ENCODE results near the gene PPP4R4.

PPP4R4 gene

DNA sequence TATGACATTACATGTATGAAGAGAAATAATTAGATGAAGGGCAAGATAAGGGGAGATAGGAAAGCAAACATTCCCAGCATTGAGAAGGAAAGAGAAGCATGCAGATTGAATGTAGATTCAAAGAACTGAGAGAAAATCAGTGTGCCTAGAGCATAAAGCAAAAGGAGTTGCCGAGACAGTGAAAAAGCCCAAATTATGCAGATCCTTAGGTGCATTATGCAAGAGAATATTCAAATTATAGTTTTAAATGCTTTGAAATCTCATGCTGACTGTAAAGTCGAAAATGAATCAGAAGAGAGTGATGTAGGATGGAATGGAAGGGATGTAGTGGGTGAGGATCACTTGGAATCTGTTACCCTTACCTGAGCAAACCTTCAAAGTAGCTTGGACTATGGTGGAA, 49.9 kb downstream of the PPP4R4 start:
- DNase-seq = no peak
- Histone ChIP-seq H3K27me3 (ENCODE audit: insufficient read depth, low read depth, severe bottlenecking) (no peaks in the 10 kb centered on the region), H3K9me3 (ENCODE audit: severe bottlenecking) (no peaks in the 10 kb centered on the region), H3K4me3 (ENCODE audit: low read depth, low read length) (no peak overlapping the region), H3K36me3 (peaks cover 10% of the 10 kb centered on the region), H3K27ac (no peak overlapping the region)
- TF ChIP-seq, protein P1, sequence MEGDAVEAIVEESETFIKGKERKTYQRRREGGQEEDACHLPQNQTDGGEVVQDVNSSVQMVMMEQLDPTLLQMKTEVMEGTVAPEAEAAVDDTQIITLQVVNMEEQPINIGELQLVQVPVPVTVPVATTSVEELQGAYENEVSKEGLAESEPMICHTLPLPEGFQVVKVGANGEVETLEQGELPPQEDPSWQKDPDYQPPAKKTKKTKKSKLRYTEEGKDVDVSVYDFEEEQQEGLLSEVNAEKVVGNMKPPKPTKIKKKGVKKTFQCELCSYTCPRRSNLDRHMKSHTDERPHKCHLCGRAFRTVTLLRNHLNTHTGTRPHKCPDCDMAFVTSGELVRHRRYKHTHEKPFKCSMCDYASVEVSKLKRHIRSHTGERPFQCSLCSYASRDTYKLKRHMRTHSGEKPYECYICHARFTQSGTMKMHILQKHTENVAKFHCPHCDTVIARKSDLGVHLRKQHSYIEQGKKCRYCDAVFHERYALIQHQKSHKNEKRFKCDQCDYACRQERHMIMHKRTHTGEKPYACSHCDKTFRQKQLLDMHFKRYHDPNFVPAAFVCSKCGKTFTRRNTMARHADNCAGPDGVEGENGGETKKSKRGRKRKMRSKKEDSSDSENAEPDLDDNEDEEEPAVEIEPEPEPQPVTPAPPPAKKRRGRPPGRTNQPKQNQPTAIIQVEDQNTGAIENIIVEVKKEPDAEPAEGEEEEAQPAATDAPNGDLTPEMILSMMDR (IDR thresholded peaks at IDR 0.05; ENCODE audit: low read depth, low read length) = no peak

GRCh38 chr14:94225460-94226378, 51.6 kb downstream of the PPP4R4 start:
- H3K36me3 ChIP-seq = peaks cover 13% of the 10 kb centered on the region
- DNase-seq = no peak
- no peaks in the 10 kb centered on the region for H3K27me3 ChIP-seq (ENCODE audit: insufficient read depth, low read depth, severe bottlenecking)
- TF ChIP-seq, protein P1 (IDR thresholded peaks at IDR 0.05; ENCODE audit: low read depth, low read length) = no peak
- H3K9me3 ChIP-seq (ENCODE audit: severe bottlenecking) = no peaks in the 10 kb centered on the region
- H3K4me3 ChIP-seq (ENCODE audit: low read depth, low read length) = no peak overlapping the region
- H3K27ac ChIP-seq = no peak overlapping the region

- TF ChIP-seq, protein P1 (IDR thresholded peaks at IDR 0.05; ENCODE audit: low read depth, low read length) = no peak
- no peaks in the 10 kb centered on the region for H3K9me3 ChIP-seq (ENCODE audit: severe bottlenecking)
- H3K4me3 ChIP-seq (ENCODE audit: low read depth, low read length) = no peak overlapping the region
- DNase-seq = no peak
- H3K27ac ChIP-seq = no peak overlapping the region
- H3K27me3 ChIP-seq (ENCODE audit: insufficient read depth, low read depth, severe bottlenecking) = no peaks in the 10 kb centered on the region
- peaks cover 13% of the 10 kb centered on the region for H3K36me3 ChIP-seq
These were observed 52.9 kb downstream of the PPP4R4 start for GRCh38 chr14:94227029-94227428.

DNA sequence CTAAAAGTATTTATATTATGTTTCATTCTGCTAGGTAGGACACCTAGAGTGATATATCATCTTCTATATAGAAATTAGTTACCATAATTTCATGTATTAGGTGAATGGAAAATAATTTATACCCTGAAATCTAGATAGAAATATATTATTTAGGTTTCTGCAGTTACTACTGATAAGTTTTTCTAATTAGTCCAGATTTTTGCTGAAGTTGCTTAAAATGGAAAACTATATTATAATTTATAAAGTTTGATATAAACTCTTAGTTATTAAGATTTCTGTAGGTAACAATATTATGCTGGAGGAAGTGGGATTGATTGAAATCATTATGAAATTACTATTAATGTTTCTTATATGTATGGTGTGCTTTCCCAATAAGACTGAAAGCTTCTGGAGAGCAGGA, 62.9 kb downstream of the PPP4R4 start:
- TF ChIP-seq, protein P1 (IDR thresholded peaks at IDR 0.05; ENCODE audit: low read depth, low read length) = no peak
- H3K36me3 ChIP-seq = peaks cover 46% of the 10 kb centered on the region
- H3K27me3 ChIP-seq (ENCODE audit: insufficient read depth, low read depth, severe bottlenecking) = no peaks in the 10 kb centered on the region
- H3K9me3 ChIP-seq (ENCODE audit: severe bottlenecking) = no peaks in the 10 kb centered on the region
- no peak overlapping the region for H3K27ac ChIP-seq
- DNase-seq = no peak
- H3K4me3 ChIP-seq (ENCODE audit: low read depth, low read length) = no peak overlapping the region

- H3K27ac ChIP-seq = no peak overlapping the region
- H3K9me3 ChIP-seq (ENCODE audit: severe bottlenecking) = no peaks in the 10 kb centered on the region
- DNase-seq = no peak
- TF ChIP-seq, protein P1 (IDR thresholded peaks at IDR 0.05; ENCODE audit: low read depth, low read length) = no peak
- no peak overlapping the region for H3K4me3 ChIP-seq (ENCODE audit: low read depth, low read length)
- H3K36me3 ChIP-seq = peaks cover 56% of the 10 kb centered on the region
- no peaks in the 10 kb centered on the region for H3K27me3 ChIP-seq (ENCODE audit: insufficient read depth, low read depth, severe bottlenecking)
These were observed 63.9 kb downstream of the PPP4R4 start for GRCh38 chr14:94237983-94238382.
